ENCODE results near the gene NR1H4. TPM values are rescaled to one million over a fixed set of nuclear protein-coding genes. Genes with fewer than 3 reads are reported as not detected.

NR1H4 gene
- total and polyA plus RNA-seq, 9 of the 15 experiments (the other 6 are each of a cell fraction or from before 2014, with no cell fraction given): 0.03 TPM; not detected in 8

DNA sequence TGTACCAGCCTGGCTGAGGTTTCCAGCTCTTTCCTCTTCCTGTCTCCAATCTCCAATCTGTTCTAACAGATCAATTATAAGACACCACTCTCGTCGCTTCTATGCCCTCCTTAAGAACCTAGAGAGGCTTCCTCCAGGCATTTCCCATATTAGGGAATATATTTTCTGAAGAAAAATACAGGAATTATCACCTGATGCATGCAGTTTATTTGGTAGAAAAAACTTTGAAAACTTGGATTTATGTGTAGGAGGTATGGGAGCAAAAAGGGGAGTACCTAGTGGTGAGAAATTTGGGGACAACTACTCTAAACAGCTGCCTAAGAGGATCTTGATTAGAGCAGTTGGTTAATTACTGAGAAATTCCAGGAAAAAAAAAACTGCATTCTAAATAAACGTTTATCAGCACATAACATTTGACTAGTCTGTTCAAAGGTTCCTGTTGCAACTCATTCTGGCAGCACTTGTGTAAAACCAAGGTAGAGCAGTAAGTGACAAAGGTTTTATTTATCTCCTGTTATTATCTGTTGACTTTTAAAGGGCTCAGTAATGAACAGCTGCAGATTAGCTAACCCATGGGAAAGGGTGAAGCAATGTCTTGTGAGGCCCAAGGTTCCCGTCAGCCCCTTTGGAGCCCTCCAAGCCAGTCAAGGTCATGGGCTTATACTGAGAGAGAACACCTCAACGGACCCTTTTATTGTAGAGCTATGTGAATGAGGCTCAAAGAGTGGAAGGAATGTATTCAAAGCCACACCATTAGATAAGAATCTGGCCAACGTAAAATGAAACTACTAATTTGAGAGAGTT lies 36.4 kb upstream of the NR1H4 start (continued):
- TF ChIP-seq, protein P1, sequence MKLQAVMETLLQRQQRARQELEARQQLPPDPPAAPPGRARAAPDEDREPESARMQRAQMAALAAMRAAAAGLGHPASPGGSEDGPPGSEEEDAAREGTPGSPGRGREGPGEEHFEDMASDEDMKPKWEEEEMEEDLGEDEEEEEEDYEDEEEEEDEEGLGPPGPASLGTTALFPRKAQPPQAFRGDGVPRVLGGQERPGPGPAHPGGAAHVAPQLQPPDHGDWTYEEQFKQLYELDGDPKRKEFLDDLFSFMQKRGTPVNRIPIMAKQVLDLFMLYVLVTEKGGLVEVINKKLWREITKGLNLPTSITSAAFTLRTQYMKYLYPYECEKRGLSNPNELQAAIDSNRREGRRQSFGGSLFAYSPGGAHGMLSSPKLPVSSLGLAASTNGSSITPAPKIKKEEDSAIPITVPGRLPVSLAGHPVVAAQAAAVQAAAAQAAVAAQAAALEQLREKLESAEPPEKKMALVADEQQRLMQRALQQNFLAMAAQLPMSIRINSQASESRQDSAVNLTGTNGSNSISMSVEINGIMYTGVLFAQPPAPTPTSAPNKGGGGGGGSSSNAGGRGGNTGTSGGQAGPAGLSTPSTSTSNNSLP (IDR thresholded peaks at IDR 0.05; ENCODE audit: borderline replicate concordance, low read depth, low read length): 0 out of 2 replicates have a peak, but pooled peaks have one; percentile 50
- TF ChIP-seq JUND (IDR thresholded peaks at IDR 0.05; ENCODE audit: borderline replicate concordance, low read depth, low read length) (no peak), JUND (tag; IDR thresholded peaks at IDR 0.05; ENCODE audit: borderline replicate concordance, low read depth, low read length) (peak; percentile 32; the same call in 1 of the 3 replicates), SOX6 (IDR thresholded peaks at IDR 0.05) (peak; percentile 91), L3MBTL2 (IDR thresholded peaks at IDR 0.05) (no peak), KHSRP (IDR thresholded peaks at IDR 0.05) (no peak), MTA2 (IDR thresholded peaks at IDR 0.05; ENCODE audit: low read depth) (peak; percentile 36; the same call in 1 of the 2 replicates), SRSF9 (IDR thresholded peaks at IDR 0.05; ENCODE audit: borderline replicate concordance, low read depth, low read length) (no peak), MEF2D (tag; conservative IDR thresholded peaks at IDR 0.05; ENCODE audit: low read depth) (no peak), DDX20 (tag; IDR thresholded peaks at IDR 0.05; ENCODE audit: low read depth) (no peak), ZNF766 (CRISPR knock-in tag; conservative IDR thresholded peaks at IDR 0.05) (peak; percentile 42; the same call in 1 of the 2 replicates), PML (IDR thresholded peaks at IDR 0.05; ENCODE audit: low read length) (peak; percentile 35; the same call in 1 of the 2 replicates), STAT5A (IDR thresholded peaks at IDR 0.05; ENCODE audit: borderline replicate concordance, low read length) (peak; percentile 67), ILF3 (IDR thresholded peaks at IDR 0.05; ENCODE audit: borderline replicate concordance) (no peak), NFATC3 (IDR thresholded peaks at IDR 0.05) (no peak), FOS (IDR thresholded peaks at IDR 0.05; ENCODE audit: extremely low read depth, insufficient read length) (no peak), SMARCA4 (IDR thresholded peaks at IDR 0.05) (peak; percentile 59; the same call in 1 of the 2 replicates), CBFA2T3 (IDR thresholded peaks at IDR 0.05) (peak; percentile 75), RCOR1 (IDR thresholded peaks at IDR 0.05; ENCODE audit: borderline replicate concordance in 1 of 2, low read depth in 2 of 2, low read length in 2 of 2) (peak in 1 of 2 experiments; percentile 61; a peak in 1 of 4 replicates), NFE2 (IDR thresholded peaks at IDR 0.05; ENCODE audit: low read depth) (peak; percentile 17; the same call in 1 of the 2 replicates), MEIS2 (IDR thresholded peaks at IDR 0.05; ENCODE audit: partially characterized antibody) (peak; percentile 72), EP300 (IDR thresholded peaks at IDR 0.05; ENCODE audit: low read length) (peak; percentile 79), ZC3H8 (IDR thresholded peaks at IDR 0.05) (no peak), ZNF24 (IDR thresholded peaks at IDR 0.05) (no peak), TRIM24 (IDR thresholded peaks at IDR 0.05) (peak in 1 of 2 experiments; percentile 39; a peak in 1 of 4 replicates)
- TF ChIP-seq, protein P2, sequence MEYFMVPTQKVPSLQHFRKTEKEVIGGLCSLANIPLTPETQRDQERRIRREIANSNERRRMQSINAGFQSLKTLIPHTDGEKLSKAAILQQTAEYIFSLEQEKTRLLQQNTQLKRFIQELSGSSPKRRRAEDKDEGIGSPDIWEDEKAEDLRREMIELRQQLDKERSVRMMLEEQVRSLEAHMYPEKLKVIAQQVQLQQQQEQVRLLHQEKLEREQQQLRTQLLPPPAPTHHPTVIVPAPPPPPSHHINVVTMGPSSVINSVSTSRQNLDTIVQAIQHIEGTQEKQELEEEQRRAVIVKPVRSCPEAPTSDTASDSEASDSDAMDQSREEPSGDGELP (CRISPR knock-in tag; IDR thresholded peaks at IDR 0.05; ENCODE audit: borderline replicate concordance): peak; percentile 27; the same call in 1 of the 2 replicates

Data from K562 (cell line).